Liver (tissue), 3 donors: ENCODE data around the gene KDELR1.

ENCODE experiments used
- CTCF ChIP-seq: fragments of 150-350 bp; IDR thresholded peaks from 2 replicates; pipeline ENCODE4 v1.5.1; 2017; ENCODE audit warnings: improper control_type of control experiment, low read depth, low read length; ENCODE audit not compliant: missing input control
- EGR1 ChIP-seq, 2 donors: IDR thresholded peaks; 2 replicates each; pipeline ENCODE4 v1.6.1; 2016 to 2018; ENCODE audit warnings: antibody characterized with exemption in 2 of 2, low read depth in 2 of 2
- RAD21 ChIP-seq, 2 donors: IDR thresholded peaks; 2 replicates each; pipeline ENCODE4 v1.6.1; 2016; ENCODE audit warnings: antibody characterized with exemption in 2 of 2, mild to moderate bottlenecking in 2 of 2
- REST ChIP-seq: IDR thresholded peaks from 2 replicates; pipeline ENCODE4 v1.6.1; 2016; ENCODE audit warnings: antibody characterized with exemption, mild to moderate bottlenecking
- YY1 ChIP-seq: IDR thresholded peaks from 2 replicates; pipeline ENCODE4 v1.6.1; 2016; ENCODE audit warnings: antibody characterized with exemption, mild to moderate bottlenecking
- donor health status: healthy.
- donor health status: healthy.

- TF ChIP-seq CTCF (no peak), REST (no peak), YY1 (no peak), EGR1 (IDR thresholded peaks at IDR 0.05; ENCODE audit: low read depth in 2 of 2) (no peak), RAD21 (IDR thresholded peaks at IDR 0.05) (no peak)
Observed at GRCh38 chr19:48342414-48342738, 49.0 kb downstream of the KDELR1 start.
